Measurements from ENCODE around the gene ZACN. TPM values are rescaled to one million over a fixed set of nuclear protein-coding genes. Genes with fewer than 3 reads are reported as not detected.

The ZACN gene
- total and polyA plus RNA-seq, 10 donors = 0.17 to 1.9 (median 1.0) TPM; not detected in 5

DNA sequence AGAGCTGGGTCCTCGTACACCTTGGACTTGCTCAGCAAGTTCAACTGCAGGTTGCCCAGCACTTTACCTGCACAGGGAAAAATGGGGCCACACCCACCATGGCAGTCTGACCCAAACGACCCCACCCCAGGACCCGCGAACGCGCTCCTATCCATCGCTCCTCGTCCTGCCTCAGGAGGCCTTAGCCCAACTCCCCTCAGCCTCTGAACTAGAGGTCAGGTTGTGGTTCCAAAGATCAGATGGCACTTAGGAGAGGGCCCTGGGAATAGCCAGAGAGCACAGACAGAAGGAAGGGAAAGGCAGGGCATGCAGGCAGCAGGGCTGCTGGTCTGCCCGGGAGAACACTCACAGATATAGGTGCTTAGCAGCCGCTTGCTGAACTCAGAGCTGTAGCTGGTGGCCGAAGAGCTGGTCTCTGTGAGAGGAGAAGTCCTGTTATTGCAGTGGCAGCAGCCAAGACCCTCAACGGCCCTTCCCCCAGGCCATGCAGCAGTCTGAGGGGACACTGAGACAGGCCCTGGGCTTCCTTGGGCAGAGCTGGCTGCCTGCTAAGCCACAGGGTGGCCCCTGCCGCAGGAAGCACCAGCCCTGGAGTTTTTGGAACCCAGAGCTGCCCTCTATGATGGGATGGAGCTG lies 6.9 kb downstream of the ZACN start:
- no peak overlapping the region for H3K27ac ChIP-seq
- TF ChIP-seq CTCF (IDR thresholded peaks at IDR 0.05 in 8 of 11, conservative IDR thresholded peaks at IDR 0.05 in 3 of 11) = no peak
- TF ChIP-seq POLR2AphosphoS5 (IDR thresholded peaks at IDR 0.05) = no peak
- TF ChIP-seq POLR2A (IDR thresholded peaks at IDR 0.05) = no peak
- no peaks in the 10 kb centered on the region for H3K4me1 ChIP-seq
- WGBS, 5 donors = 93 to 98% (median 96%) methylated on average over 7 to 13 of the region's 13 CpGs
- peaks cover 3 to 96% (median 86%) of the 10 kb centered on the region in 6 donors for H3K36me3 ChIP-seq
- no peak for DNase-seq
- no peaks in the 10 kb centered on the region for H3K9me3 ChIP-seq
- intact Hi-C loops (cut with DNase I; ENCODE audit: low total_unique reads) = no loop called here
- H3K4me3 ChIP-seq = no peak overlapping the region
- H3K27me3 ChIP-seq (replicated peaks in 1 of 7) = no peaks in the 10 kb centered on the region

DNA sequence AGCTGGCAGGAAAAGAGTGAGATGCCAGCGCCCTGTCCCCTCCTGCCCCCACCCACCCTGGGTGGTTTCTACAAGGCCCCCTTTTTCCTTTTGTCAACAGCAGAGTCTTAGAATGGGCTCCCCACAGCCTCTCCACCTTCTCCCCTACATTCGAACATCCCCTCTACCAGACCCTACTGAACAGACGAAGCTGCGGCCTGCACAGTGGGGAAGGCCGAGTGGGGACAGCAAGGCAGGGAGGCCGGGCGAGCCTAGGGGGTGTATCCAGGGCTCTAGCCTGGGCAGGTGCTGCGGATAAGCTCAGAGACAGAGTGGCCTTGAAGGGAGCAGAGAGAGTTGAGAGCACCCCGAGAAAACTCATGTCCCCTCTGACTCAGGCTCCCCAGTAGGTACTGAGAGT lies 7.4 kb downstream of the ZACN start:
- 95 to 100% (median 97%) methylated on average over 9 of the region's 9 CpGs for WGBS, 5 donors
- TF ChIP-seq CTCF (IDR thresholded peaks at IDR 0.05 in 8 of 11, conservative IDR thresholded peaks at IDR 0.05 in 3 of 11) (no peak), POLR2AphosphoS5 (IDR thresholded peaks at IDR 0.05) (no peak), POLR2A (IDR thresholded peaks at IDR 0.05) (no peak)
- H3K4me1 ChIP-seq = peaks cover 0 to 2% (median 0%) of the 10 kb centered on the region in 6 donors
- H3K9me3 ChIP-seq = no peaks in the 10 kb centered on the region
- no peak overlapping the region for H3K27ac ChIP-seq
- intact Hi-C loops (cut with DNase I; ENCODE audit: low total_unique reads) = no loop called here
- H3K36me3 ChIP-seq = peaks cover 3 to 100% (median 90%) of the 10 kb centered on the region in 6 donors
- no peaks in the 10 kb centered on the region for H3K27me3 ChIP-seq (replicated peaks in 1 of 7)
- H3K4me3 ChIP-seq = no peak overlapping the region
- no peak for DNase-seq

DNA sequence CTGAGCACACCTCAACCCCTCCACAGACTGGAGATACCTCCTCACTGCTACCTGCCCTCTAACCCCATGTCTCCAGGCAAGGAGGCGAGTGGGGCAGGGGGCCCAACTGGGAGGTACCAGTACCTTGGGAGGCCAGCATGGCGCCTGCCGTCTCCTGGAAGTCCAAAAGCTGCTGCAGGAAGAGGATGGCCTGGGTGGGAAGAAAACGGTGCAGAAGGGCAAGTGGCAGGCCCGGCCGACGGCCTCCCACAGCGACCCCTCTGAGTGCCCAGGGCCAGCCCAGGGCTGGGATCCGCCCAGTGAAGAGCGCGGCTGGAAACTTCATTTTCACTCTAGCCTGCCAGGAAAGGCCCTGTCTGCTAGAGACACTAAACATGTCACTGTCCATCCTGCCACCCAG lies 8.5 kb downstream of the ZACN start:
- Histone ChIP-seq H3K27me3 (replicated peaks in 1 of 7) (no peaks in the 10 kb centered on the region), H3K27ac (no peak overlapping the region), H3K4me3 (no peak overlapping the region), H3K9me3 (no peaks in the 10 kb centered on the region), H3K36me3 (peaks cover 3 to 100% (median 95%) of the 10 kb centered on the region in 6 donors), H3K4me1 (peaks cover 0 to 9% (median 0%) of the 10 kb centered on the region in 6 donors)
- intact Hi-C loops (cut with DNase I; ENCODE audit: low total_unique reads) = no loop called here
- WGBS, 5 donors = 84 to 96% (median 88%) methylated on average over 8 to 11 of the region's 11 CpGs
- DNase-seq = no peak
- no peak for TF ChIP-seq CTCF (IDR thresholded peaks at IDR 0.05 in 8 of 11, conservative IDR thresholded peaks at IDR 0.05 in 3 of 11)
- TF ChIP-seq POLR2AphosphoS5 (IDR thresholded peaks at IDR 0.05) = no peak
- TF ChIP-seq POLR2A (IDR thresholded peaks at IDR 0.05) = no peak

GRCh38 chr17:76088041-76088867 lies 9.3 kb downstream of the ZACN start:
- intact Hi-C loops (cut with DNase I; ENCODE audit: low total_unique reads) = no loop called here
- no peak overlapping the region for H3K27ac ChIP-seq
- peaks cover 0 to 9% (median 0%) of the 10 kb centered on the region in 6 donors for H3K4me1 ChIP-seq
- H3K9me3 ChIP-seq = no peaks in the 10 kb centered on the region
- WGBS, 5 donors = 88 to 96% (median 89%) methylated on average over 18 to 25 of the region's 25 CpGs
- TF ChIP-seq POLR2AphosphoS5 (IDR thresholded peaks at IDR 0.05) (no peak), CTCF (IDR thresholded peaks at IDR 0.05 in 8 of 11, conservative IDR thresholded peaks at IDR 0.05 in 3 of 11) (no peak), POLR2A (IDR thresholded peaks at IDR 0.05) (no peak)
- no peak overlapping the region for H3K4me3 ChIP-seq
- H3K36me3 ChIP-seq = peaks cover 3 to 100% (median 95%) of the 10 kb centered on the region in 6 donors
- no peaks in the 10 kb centered on the region for H3K27me3 ChIP-seq (replicated peaks in 1 of 7)
- no peak for DNase-seq
